T-cell (primary cell): ENCODE data around the gene GPATCH2. TPM values are rescaled to one million over a fixed set of nuclear protein-coding genes. Genes with fewer than 3 reads are reported as not detected.

Source experiments
- ATAC-seq, 4 experiments: fragments of 200-7000 bp in 3 of 4; fragments of 150-1000 bp in 1 of 4; cut with Tn5 transposase; replicated peaks in 1 of 4; 1 replicate in 3 of 4; 2 replicates in 1 of 4; pipeline ENCODE4 v1.10.0; 2021; ENCODE audit warnings: moderate library complexity in 3 of 4, mild to moderate bottlenecking in 2 of 4, moderate number of reproducible peaks in 1 of 4
- CTCF ChIA-PET, 2 donors: fragments of 300-600 bp; sonication (Branson Sonifier 250); formaldehyde crosslinking; loops; one replicate each; lab custom pipeline; 2022; ENCODE audit warnings: antibody characterized with exemption in 2 of 2; lab: Charles Lee
- POLR2A ChIA-PET, 2 donors: fragments of 300-600 bp; sonication (Branson Sonifier 250); formaldehyde crosslinking; loops; one replicate each; lab custom pipeline; 2022; ENCODE audit warnings: antibody characterized with exemption in 2 of 2; lab: Charles Lee
- DNase-seq, 35 experiments: peaks; one replicate each; pipeline versions ENCODE4 v3.0.0 to v3.0.0-alpha.2; 2013 to 2023
- H3K27ac ChIP-seq: one replicate; pipeline ENCODE4 v1.5.1; 2013; ENCODE audit warnings: low read length
- H3K27me3 ChIP-seq, 2 experiments: replicated peaks in 1 of 2; 1 replicate in 1 of 2; 2 replicates in 1 of 2; pipeline versions ENCODE4 v1.6.1 to v1.7.0; 2013; ENCODE audit warnings: low read length in 1 of 2, mixed read lengths in 1 of 2; ENCODE audit not compliant: control insufficient read depth in 2 of 2, insufficient read depth in 2 of 2; ENCODE audit errors: extremely low read depth in 1 of 2
- H3K36me3 ChIP-seq, 2 donors: 1 replicate in 1 of 2; 2 replicates in 1 of 2; pipeline versions ENCODE4 v1.6.1 to v1.7.0; 2013; ENCODE audit warnings: low read length in 1 of 2; ENCODE audit not compliant: control insufficient read depth in 2 of 2, insufficient read depth in 1 of 2; ENCODE audit errors: extremely low read depth in 1 of 2
- H3K4me1 ChIP-seq, 2 experiments: 1 replicate in 1 of 2; 2 replicates in 1 of 2; pipeline versions ENCODE4 v1.6.1 to v1.7.0; 2013; ENCODE audit warnings: low read length in 2 of 2, mixed read lengths in 1 of 2; ENCODE audit not compliant: insufficient read depth in 2 of 2, control insufficient read depth in 1 of 2; ENCODE audit errors: extremely low read depth in 1 of 2
- H3K4me3 ChIP-seq, 2 donors: 1 replicate in 1 of 2; 2 replicates in 1 of 2; pipeline versions ENCODE4 v1.5.1 to v1.7.0; 2013; ENCODE audit warnings: mild to moderate bottlenecking in 2 of 2, low read length in 1 of 2, moderate library complexity in 1 of 2; ENCODE audit not compliant: control insufficient read depth in 1 of 2; ENCODE audit errors: extremely low read depth in 1 of 2
- H3K9me3 ChIP-seq: 2 replicates; pipeline ENCODE4 v1.7.0; 2013
- H3K27ac Mint-ChIP-seq, 2 donors: one replicate each; pipeline ENCODE4 v1.8.0; 2020 to 2021; ENCODE audit warnings: mild to moderate bottlenecking in 2 of 2, mixed read lengths in 2 of 2
- H3K27me3 Mint-ChIP-seq, 2 donors: one replicate each; pipeline ENCODE4 v1.8.0; 2021 to 2022; ENCODE audit warnings: mixed read lengths in 2 of 2
- H3K36me3 Mint-ChIP-seq: one replicate; pipeline ENCODE4 v1.8.0; 2021; ENCODE audit warnings: mixed read lengths
- H3K4me1 Mint-ChIP-seq, 3 donors: one replicate each; pipeline ENCODE4 v1.8.0; 2020 to 2022; ENCODE audit warnings: mixed read lengths in 3 of 3, mild to moderate bottlenecking in 1 of 3
- H3K4me3 Mint-ChIP-seq, 3 donors: one replicate each; pipeline ENCODE4 v1.8.0; 2020 to 2022; ENCODE audit warnings: mild to moderate bottlenecking in 3 of 3, mixed read lengths in 3 of 3, moderate library complexity in 3 of 3
- H3K9me3 Mint-ChIP-seq, 3 donors: one replicate each; pipeline ENCODE4 v1.8.0; 2020 to 2022; ENCODE audit warnings: mixed read lengths in 3 of 3
- WGBS: methylation state at CpG from one replicate; pipeline ENCODE4 v1.1.5; 2013; ENCODE audit warnings: missing lambda C conversion rate; ENCODE audit not compliant: insufficient coverage; 5-methylcytosine and 5-hydroxymethylcytosine counted together
- total RNA-seq, 35 experiments: library from RNA in 6 of 35; stranded (reverse) in 6 of 35; fragments of 120-200 nt in 1 of 35; gene quantifications; one replicate each; pipeline versions ENCODE4 v1.2.1 to v1.2.4 and lab custom pipeline; 2013 to 2026

GPATCH2 gene
- total RNA-seq, 5 donors from 2014 or later (not counting 1 experiment from before 2014, with no cell fraction given): 9.6 to 11.4 (median 10.7) TPM

- Mint-ChIP-seq H3K4me1 (no peaks in the 10 kb centered on the region), H3K27ac (no peak overlapping the region), H3K27me3 (no peaks in the 10 kb centered on the region), H3K36me3 (peaks cover 63% of the 10 kb centered on the region), H3K9me3 (peaks cover 8 to 14% (median 14%) of the 10 kb centered on the region in 3 donors), H3K4me3 (no peak overlapping the region)
- CTCF ChIA-PET: no interaction called here
- WGBS: no CpG with 5 or more reads among the region's 3 CpGs
- DNase-seq (no peak), ATAC-seq (no peak)
- H3K9me3 ChIP-seq: no peaks in the 10 kb centered on the region
- POLR2A ChIA-PET: no interaction called here
- no peaks in the 10 kb centered on the region for H3K27me3 ChIP-seq
- no peaks in the 10 kb centered on the region for H3K4me1 ChIP-seq
- no peak overlapping the region for H3K4me3 ChIP-seq
- no peaks in the 10 kb centered on the region for H3K36me3 ChIP-seq
- no peak overlapping the region for H3K27ac ChIP-seq
Measured at GRCh38 chr1:217437376-217437775, 193.5 kb downstream of the GPATCH2 start.

- no peak overlapping the region for H3K4me3 Mint-ChIP-seq
- 88% methylated on average over 1 of the region's 4 CpGs for WGBS
- POLR2A ChIA-PET: no interaction called here
Measured at GRCh38 chr1:217435204-217435603, 195.7 kb downstream of the GPATCH2 start.

GRCh38 chr1:217433664-217434063 lies 197.2 kb downstream of the GPATCH2 start:
- no peaks in the 10 kb centered on the region for H3K27me3 ChIP-seq
- CTCF ChIA-PET: interaction anchor here in 1 of 2 donors (0.6 kb wide), 1 partner anchor 1702 kb away, joined by 3 read pairs; no protein-coding TSS in a partner anchor

More at GRCh38 chr1:217435204-217435603, 195.7 kb downstream of the GPATCH2 start:
- Histone ChIP-seq H3K4me3 (no peak overlapping the region), H3K9me3 (no peaks in the 10 kb centered on the region), H3K27me3 (no peaks in the 10 kb centered on the region), H3K27ac (no peak overlapping the region), H3K36me3 (no peaks in the 10 kb centered on the region), H3K4me1 (no peaks in the 10 kb centered on the region)
- Mint-ChIP-seq H3K4me1 (no peaks in the 10 kb centered on the region), H3K27me3 (no peaks in the 10 kb centered on the region), H3K27ac (no peak overlapping the region), H3K9me3 (peaks cover 8 to 14% (median 14%) of the 10 kb centered on the region in 3 donors), H3K36me3 (peaks cover 53% of the 10 kb centered on the region)
- ATAC-seq (no peak), DNase-seq (no peak)
- CTCF ChIA-PET: no interaction called here

GRCh38 chr1:217432339-217432738 lies 198.6 kb downstream of the GPATCH2 start:
- Mint-ChIP-seq H3K4me1 (no peaks in the 10 kb centered on the region), H3K4me3 (no peak overlapping the region), H3K27me3 (no peaks in the 10 kb centered on the region), H3K27ac (no peak overlapping the region), H3K36me3 (peaks cover 32% of the 10 kb centered on the region), H3K9me3 (no peaks in the 10 kb centered on the region)
- H3K4me3 ChIP-seq: no peak overlapping the region
- H3K36me3 ChIP-seq: no peaks in the 10 kb centered on the region
- H3K9me3 ChIP-seq: no peaks in the 10 kb centered on the region
- no peaks in the 10 kb centered on the region for H3K27me3 ChIP-seq
- ChIA-PET POLR2A (no interaction called here), CTCF (no interaction called here)
- no peak for DNase-seq
- H3K4me1 ChIP-seq: no peaks in the 10 kb centered on the region
- H3K27ac ChIP-seq: no peak overlapping the region
- ATAC-seq: no peak

More at GRCh38 chr1:217433664-217434063, 197.2 kb downstream of the GPATCH2 start:
- Histone ChIP-seq H3K27ac (no peak overlapping the region), H3K4me3 (no peak overlapping the region), H3K36me3 (no peaks in the 10 kb centered on the region), H3K4me1 (no peaks in the 10 kb centered on the region), H3K9me3 (no peaks in the 10 kb centered on the region)
- WGBS: 100% methylated on average over 1 of the region's 4 CpGs
- Mint-ChIP-seq H3K9me3 (peaks cover 0 to 5% (median 2%) of the 10 kb centered on the region in 3 donors), H3K27ac (no peak overlapping the region), H3K36me3 (peaks cover 43% of the 10 kb centered on the region), H3K4me1 (no peaks in the 10 kb centered on the region), H3K4me3 (no peak overlapping the region), H3K27me3 (no peaks in the 10 kb centered on the region)
- DNase-seq: no peak
- ATAC-seq: no peak
- POLR2A ChIA-PET: no interaction called here

- no peak overlapping the region for H3K4me3 Mint-ChIP-seq
- POLR2A ChIA-PET: no interaction called here
- no peak overlapping the region for H3K27ac Mint-ChIP-seq
- WGBS: no CpG with 5 or more reads among the region's 2 CpGs
- DNase-seq (no peak), ATAC-seq (no peak)
- peaks cover 23% of the 10 kb centered on the region for H3K36me3 Mint-ChIP-seq
- H3K27me3 ChIP-seq: no peaks in the 10 kb centered on the region
- H3K27me3 Mint-ChIP-seq: no peaks in the 10 kb centered on the region
- H3K9me3 ChIP-seq: no peaks in the 10 kb centered on the region
- CTCF ChIA-PET: no interaction called here
- H3K4me3 ChIP-seq: no peak overlapping the region
- H3K9me3 Mint-ChIP-seq: no peaks in the 10 kb centered on the region
- no peak overlapping the region for H3K27ac ChIP-seq
- H3K36me3 ChIP-seq: no peaks in the 10 kb centered on the region
- no peaks in the 10 kb centered on the region for H3K4me1 Mint-ChIP-seq
- H3K4me1 ChIP-seq: no peaks in the 10 kb centered on the region
Measured at GRCh38 chr1:217431395-217431794, 199.5 kb downstream of the GPATCH2 start.

- no peaks in the 10 kb centered on the region for H3K9me3 Mint-ChIP-seq
- POLR2A ChIA-PET: no interaction called here
- no peak overlapping the region for H3K4me3 Mint-ChIP-seq
- CTCF ChIA-PET: no interaction called here
- H3K27ac Mint-ChIP-seq: no peak overlapping the region
- no peaks in the 10 kb centered on the region for H3K4me1 Mint-ChIP-seq
- H3K4me3 ChIP-seq: no peak overlapping the region
- DNase-seq: no peak
- H3K36me3 ChIP-seq: no peaks in the 10 kb centered on the region
- ATAC-seq: no peak
- H3K27me3 ChIP-seq: no peaks in the 10 kb centered on the region
- peaks cover 6% of the 10 kb centered on the region for H3K36me3 Mint-ChIP-seq
- no peaks in the 10 kb centered on the region for H3K27me3 Mint-ChIP-seq
- 86% methylated on average over 3 of the region's 5 CpGs for WGBS
- no peaks in the 10 kb centered on the region for H3K9me3 ChIP-seq
- H3K4me1 ChIP-seq: no peaks in the 10 kb centered on the region
- H3K27ac ChIP-seq: no peak overlapping the region
Measured at GRCh38 chr1:217425422-217425821, 205.5 kb downstream of the GPATCH2 start.

- Mint-ChIP-seq H3K4me1 (no peaks in the 10 kb centered on the region), H3K4me3 (no peak overlapping the region)
- no CpG with 5 or more reads among the region's 2 CpGs for WGBS
Measured at GRCh38 chr1:217419194-217419551, 211.7 kb downstream of the GPATCH2 start.

More at GRCh38 chr1:217419194-217419551, 211.7 kb downstream of the GPATCH2 start:
- Histone ChIP-seq H3K27me3 (no peaks in the 10 kb centered on the region), H3K27ac (no peak overlapping the region), H3K4me3 (no peak overlapping the region), H3K36me3 (no peaks in the 10 kb centered on the region), H3K9me3 (no peaks in the 10 kb centered on the region), H3K4me1 (no peaks in the 10 kb centered on the region)
- Mint-ChIP-seq H3K36me3 (no peaks in the 10 kb centered on the region), H3K9me3 (no peaks in the 10 kb centered on the region), H3K27ac (no peak overlapping the region), H3K27me3 (peaks cover 5 to 13% of the 10 kb centered on the region in 2 donors)
- ChIA-PET CTCF (no interaction called here), POLR2A (no interaction called here)
- DNase-seq: no peak
- ATAC-seq: no peak
